Right lobe of liver (tissue), 6 donors: Measurements from ENCODE around the gene RIMS3. TPM values are rescaled to one million over a fixed set of nuclear protein-coding genes. Genes with fewer than 3 reads are reported as not detected.

Source experiments
- ATAC-seq, 4 donors: fragments of 200-7000 bp; cut with Tn5 transposase; one replicate each; pipeline ENCODE4 v1.9.1; 2020; ENCODE audit warnings: mild to moderate bottlenecking in 4 of 4, moderate library complexity in 4 of 4
- DNase-seq, 3 donors: peaks; one replicate each; pipeline ENCODE4 v3.0.0-alpha.2; 2020
- H3K27ac ChIP-seq, 3 donors: fragments of 200-600 bp; one replicate each; pipeline ENCODE4 v1.8.0; 2022
- H3K27me3 ChIP-seq, 2 donors: fragments of 200-600 bp; one replicate each; pipeline ENCODE4 v1.8.0; 2022
- H3K36me3 ChIP-seq, 4 donors: fragments of 200-600 bp; sonication (generic) in 1 of 4; one replicate each; pipeline versions ENCODE4 v1.5.1 to v1.8.0; 2017 to 2022; ENCODE audit warnings: control low read depth in 1 of 4
- H3K4me1 ChIP-seq, 4 donors: fragments of 200-600 bp; sonication (generic) in 1 of 4; one replicate each; pipeline versions ENCODE4 v1.5.1 to v1.8.0; 2017 to 2022; ENCODE audit warnings: control low read depth in 1 of 4
- H3K4me3 ChIP-seq, 3 donors: fragments of 200-600 bp; one replicate each; pipeline ENCODE4 v1.8.0; 2022
- H3K9me3 ChIP-seq, 4 donors: fragments of 200-600 bp; sonication (generic) in 1 of 4; one replicate each; pipeline versions ENCODE4 v1.5.1 to v1.8.0; 2017 to 2022; ENCODE audit warnings: control low read depth in 1 of 4
- POLR2A ChIP-seq: fragments of 450-650 bp; IDR thresholded peaks from one replicate; pipeline ENCODE4 v1.6.1; 2017; ENCODE audit warnings: antibody characterized with exemption, mild to moderate bottlenecking
- WGBS: methylation state at CpG from one replicate; pipeline ENCODE4 v1.1.6; 2018; ENCODE audit warnings: low coverage, low lambda C conversion rate; ENCODE audit not compliant: insufficient coverage; ENCODE audit errors: missing lambda C conversion rate; 5-methylcytosine and 5-hydroxymethylcytosine counted together
- intact Hi-C, 2 donors: fragments of 100-400 bp; cut with DNase I; formaldehyde crosslinking; loops; one replicate each; pipeline versions ENCODE4 v1.11.2 to v1.14.1; 2022
- total RNA-seq, 6 experiments: library from RNA; depleted of rRNA in 2 of 6; stranded (reverse); fragments of >200 nt in 2 of 6; fragmentation: NEBNext Ultra II Directional in 3 of 6; extraction: Animal tissue kit (Norgen Biotek cat#: 25700) in 3 of 6; gene quantifications; one replicate each; pipeline versions ENCODE4 v1.1.0 to v1.2.4, GENCODE V29; 2016 to 2023
- TF ChIP-seq, protein P1 (sequence below), 4 donors: fragments of 200-600 bp in 3 of 4; fragments of 450-650 bp in 1 of 4; IDR thresholded peaks; one replicate each; pipeline versions ENCODE4 v1.5.1 to v1.8.0; 2016 to 2022; ENCODE audit warnings: antibody characterized with exemption in 4 of 4, mild to moderate bottlenecking in 2 of 4
- donor health status: DM: no; HTN: yes; CAD: no.
- donor health status: DM: no; HTN: no; CAD: no.
- donor health status: DM: no; HTN: no; CAD: no.
- donor health status: DM: no; HTN: yes; CAD: no.
- donor health status: DM: no; HTN: yes; CAD: no.

The RIMS3 gene
- total RNA-seq, 6 experiments from 2014 or later = 0.35 to 1.4 (median 0.45) TPM

DNA sequence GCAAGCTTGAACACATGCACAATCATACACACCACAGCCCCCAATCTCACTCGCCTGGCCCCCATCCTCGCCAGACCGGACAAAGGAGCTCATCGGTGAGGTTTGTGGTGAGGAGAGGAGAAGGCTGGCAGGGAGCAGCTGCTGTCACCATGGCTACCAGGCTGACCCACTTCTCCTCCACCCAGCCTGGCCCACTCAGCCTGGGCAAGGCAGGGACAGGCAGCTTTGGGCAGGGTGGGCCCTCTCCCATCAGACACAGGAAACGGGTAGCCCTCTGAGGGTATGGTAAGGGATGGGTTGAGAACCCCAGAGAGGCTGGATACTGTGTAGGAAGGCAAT, 15.9 kb downstream of the RIMS3 start:
- Histone ChIP-seq H3K4me3 (no peak overlapping the region), H3K36me3 (no peaks in the 10 kb centered on the region), H3K27me3 (no peaks in the 10 kb centered on the region), H3K4me1 (no peaks in the 10 kb centered on the region), H3K27ac (no peak overlapping the region), H3K9me3 (no peaks in the 10 kb centered on the region)
- no peak for ATAC-seq
- TF ChIP-seq, protein P1, sequence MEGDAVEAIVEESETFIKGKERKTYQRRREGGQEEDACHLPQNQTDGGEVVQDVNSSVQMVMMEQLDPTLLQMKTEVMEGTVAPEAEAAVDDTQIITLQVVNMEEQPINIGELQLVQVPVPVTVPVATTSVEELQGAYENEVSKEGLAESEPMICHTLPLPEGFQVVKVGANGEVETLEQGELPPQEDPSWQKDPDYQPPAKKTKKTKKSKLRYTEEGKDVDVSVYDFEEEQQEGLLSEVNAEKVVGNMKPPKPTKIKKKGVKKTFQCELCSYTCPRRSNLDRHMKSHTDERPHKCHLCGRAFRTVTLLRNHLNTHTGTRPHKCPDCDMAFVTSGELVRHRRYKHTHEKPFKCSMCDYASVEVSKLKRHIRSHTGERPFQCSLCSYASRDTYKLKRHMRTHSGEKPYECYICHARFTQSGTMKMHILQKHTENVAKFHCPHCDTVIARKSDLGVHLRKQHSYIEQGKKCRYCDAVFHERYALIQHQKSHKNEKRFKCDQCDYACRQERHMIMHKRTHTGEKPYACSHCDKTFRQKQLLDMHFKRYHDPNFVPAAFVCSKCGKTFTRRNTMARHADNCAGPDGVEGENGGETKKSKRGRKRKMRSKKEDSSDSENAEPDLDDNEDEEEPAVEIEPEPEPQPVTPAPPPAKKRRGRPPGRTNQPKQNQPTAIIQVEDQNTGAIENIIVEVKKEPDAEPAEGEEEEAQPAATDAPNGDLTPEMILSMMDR (IDR thresholded peaks at IDR 0.05) = no peak
- intact Hi-C loops = no loop called here
- DNase-seq = no peak
- 91% methylated on average over 4 of the region's 5 CpGs for WGBS

DNA sequence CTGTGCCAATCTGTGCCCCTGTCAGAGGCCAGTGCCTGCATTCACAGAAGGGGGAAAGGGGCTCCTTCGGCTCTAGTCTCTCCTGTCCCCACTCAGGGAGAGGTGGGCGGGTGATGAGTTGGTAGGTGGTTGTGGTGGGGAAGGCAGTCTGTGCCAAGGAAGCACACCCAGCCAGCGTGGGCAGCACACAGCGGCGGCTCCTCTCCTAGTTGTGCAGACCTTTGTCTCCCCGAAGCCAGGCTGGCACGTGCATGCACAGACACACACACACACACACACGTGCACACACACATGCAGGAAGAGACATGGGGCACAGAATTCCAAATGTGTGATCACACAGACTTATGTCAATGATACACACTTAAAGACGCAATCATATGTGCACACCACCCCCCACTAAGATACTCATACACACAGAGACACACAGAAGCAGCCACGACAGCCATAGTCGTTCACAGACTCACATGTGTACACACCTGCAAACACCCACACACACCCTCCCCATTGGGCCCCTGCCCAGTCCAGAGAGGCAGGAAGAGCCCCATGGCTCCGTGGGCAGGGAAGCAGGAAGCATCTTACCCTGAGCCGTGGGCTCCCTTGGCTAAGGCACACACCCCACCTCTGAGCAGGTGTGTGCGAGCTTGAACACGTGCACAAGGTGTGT, 16.4 kb downstream of the RIMS3 start:
- intact Hi-C loops = no loop called here
- Histone ChIP-seq H3K27ac (no peak overlapping the region), H3K36me3 (no peaks in the 10 kb centered on the region), H3K27me3 (no peaks in the 10 kb centered on the region), H3K4me3 (no peak overlapping the region), H3K9me3 (no peaks in the 10 kb centered on the region), H3K4me1 (no peaks in the 10 kb centered on the region)
- no peak for TF ChIP-seq POLR2A
- TF ChIP-seq, protein P1 (IDR thresholded peaks at IDR 0.05) = no peak
- DNase-seq = no peak
- WGBS = 70% methylated on average over 2 of the region's 15 CpGs
- peak in 1 of 4 donors; percentile 5 for ATAC-seq

DNA sequence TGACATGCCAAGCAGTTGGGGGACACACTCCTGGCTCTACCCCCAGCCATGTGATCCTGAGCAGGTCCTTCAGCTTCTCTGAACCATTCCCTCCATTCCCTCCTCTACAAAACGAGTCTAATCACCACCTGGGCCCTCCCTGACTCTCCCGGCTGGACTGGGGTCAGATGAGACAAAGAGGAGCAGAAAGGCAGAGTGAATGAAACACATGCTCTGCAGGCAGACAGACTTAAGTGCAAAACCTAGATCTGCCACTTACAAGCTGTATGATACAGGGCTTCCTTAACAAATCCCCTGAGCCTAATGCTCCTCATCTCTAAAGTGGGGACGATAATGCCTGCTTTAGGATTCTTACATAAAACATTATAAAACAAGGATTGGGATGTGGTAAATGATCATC, 17.3 kb downstream of the RIMS3 start:
- WGBS = 87% methylated on average over 3 of the region's 3 CpGs
- H3K4me3 ChIP-seq = no peak overlapping the region
- no peaks in the 10 kb centered on the region for H3K4me1 ChIP-seq
- TF ChIP-seq POLR2A = no peak
- TF ChIP-seq, protein P1 (IDR thresholded peaks at IDR 0.05) = no peak
- no peaks in the 10 kb centered on the region for H3K9me3 ChIP-seq
- H3K36me3 ChIP-seq = no peaks in the 10 kb centered on the region
- H3K27me3 ChIP-seq = no peaks in the 10 kb centered on the region
- ATAC-seq (no peak), DNase-seq (no peak)
- intact Hi-C loops = no loop called here
- H3K27ac ChIP-seq = no peak overlapping the region

DNA sequence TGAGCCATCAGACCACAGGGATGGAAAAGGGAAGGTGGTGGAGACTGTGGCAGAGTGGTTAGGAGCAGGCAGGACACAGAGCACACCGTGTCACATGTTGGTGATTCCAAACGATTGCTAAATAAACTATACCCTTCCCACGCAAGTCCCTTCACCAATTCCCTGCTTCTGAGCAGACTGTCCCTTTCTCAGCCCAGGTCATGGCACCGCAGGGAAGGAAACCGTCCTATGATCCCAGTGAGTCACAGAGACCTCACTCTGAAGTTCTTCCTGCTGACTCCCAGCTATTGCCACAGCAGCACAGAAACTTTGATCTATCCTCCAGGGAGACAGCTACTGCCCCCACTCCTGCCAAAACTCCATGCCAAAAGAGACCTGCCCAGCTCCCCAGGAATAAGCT, 19.2 kb downstream of the RIMS3 start:
- Histone ChIP-seq H3K4me3 (no peak overlapping the region), H3K27ac (no peak overlapping the region), H3K27me3 (no peaks in the 10 kb centered on the region), H3K9me3 (no peaks in the 10 kb centered on the region), H3K36me3 (no peaks in the 10 kb centered on the region), H3K4me1 (no peaks in the 10 kb centered on the region)
- DNase-seq (no peak), ATAC-seq (peak in 3 of 4 donors; percentile 29 to 91 (median 45))
- TF ChIP-seq POLR2A = no peak
- TF ChIP-seq, protein P1 (IDR thresholded peaks at IDR 0.05) = no peak
- intact Hi-C loops = no loop called here
- 33% methylated on average over 4 of the region's 5 CpGs for WGBS
